A204.1 (cell line): Measurements from ENCODE around the gene TUBG1.
"Not testable (repeated sequence)": the region's sequence is repeated elsewhere in the genome, so short reads cannot be mapped to it uniquely, and the experiment has no call there.

ENCODE experiments used
- FAIRE-seq: peaks from 2 replicates; lab custom pipeline; 2012; peaks lifted over from hg19 to GRCh38; lab: Jason Lieb, UNC

TUBG1 gene

GRCh38 chr17:42623732-42624596 lies 14.5 kb downstream of the TUBG1 start:
- FAIRE-seq = no peak

GRCh38 chr17:42627032-42627764 lies 17.7 kb downstream of the TUBG1 start:
- not testable (repeated sequence) for FAIRE-seq

GRCh38 chr17:42629411-42630009 lies 20.0 kb downstream of the TUBG1 start:
- no peak for FAIRE-seq

- FAIRE-seq = no peak
Measured at GRCh38 chr17:42632949-42633444, 23.5 kb downstream of the TUBG1 start.

GRCh38 chr17:42639525-42640113 lies 30.1 kb downstream of the TUBG1 start:
- FAIRE-seq = no peak

GRCh38 chr17:42640121-42640520 lies 30.6 kb downstream of the TUBG1 start:
- FAIRE-seq = no peak

GRCh38 chr17:42642336-42642735 lies 32.9 kb downstream of the TUBG1 start:
- no peak for FAIRE-seq

GRCh38 chr17:42647778-42648177 lies 38.3 kb downstream of the TUBG1 start:
- FAIRE-seq = no peak

GRCh38 chr17:42651392-42651791 lies 41.9 kb downstream of the TUBG1 start:
- no peak for FAIRE-seq

GRCh38 chr17:42653179-42654124 lies 44.0 kb downstream of the TUBG1 start:
- no peak for FAIRE-seq

GRCh38 chr17:42655528-42655927 lies 46.0 kb downstream of the TUBG1 start:
- FAIRE-seq = no peak

GRCh38 chr17:42657824-42658588 lies 48.5 kb downstream of the TUBG1 start:
- no peak for FAIRE-seq

GRCh38 chr17:42659079-42659931 lies 49.8 kb downstream of the TUBG1 start, which contains the start of gene TUBG2:
Gene TUBG2 (plus strand): TSS chr17:42659284. CDS start chr17:42659504, 220 bp downstream.
- no peak for FAIRE-seq

GRCh38 chr17:42659932-42660274 lies 50.4 kb downstream of the TUBG1 start:
- FAIRE-seq = not testable (repeated sequence)

- FAIRE-seq = no peak
Measured at GRCh38 chr17:42660692-42661345, 51.3 kb downstream of the TUBG1 start.
